ENCODE results near the gene GPX4.
A peak's percentile ranks its signal among the peaks of the same experiment; 100 is the strongest.

The GPX4 gene

DNA sequence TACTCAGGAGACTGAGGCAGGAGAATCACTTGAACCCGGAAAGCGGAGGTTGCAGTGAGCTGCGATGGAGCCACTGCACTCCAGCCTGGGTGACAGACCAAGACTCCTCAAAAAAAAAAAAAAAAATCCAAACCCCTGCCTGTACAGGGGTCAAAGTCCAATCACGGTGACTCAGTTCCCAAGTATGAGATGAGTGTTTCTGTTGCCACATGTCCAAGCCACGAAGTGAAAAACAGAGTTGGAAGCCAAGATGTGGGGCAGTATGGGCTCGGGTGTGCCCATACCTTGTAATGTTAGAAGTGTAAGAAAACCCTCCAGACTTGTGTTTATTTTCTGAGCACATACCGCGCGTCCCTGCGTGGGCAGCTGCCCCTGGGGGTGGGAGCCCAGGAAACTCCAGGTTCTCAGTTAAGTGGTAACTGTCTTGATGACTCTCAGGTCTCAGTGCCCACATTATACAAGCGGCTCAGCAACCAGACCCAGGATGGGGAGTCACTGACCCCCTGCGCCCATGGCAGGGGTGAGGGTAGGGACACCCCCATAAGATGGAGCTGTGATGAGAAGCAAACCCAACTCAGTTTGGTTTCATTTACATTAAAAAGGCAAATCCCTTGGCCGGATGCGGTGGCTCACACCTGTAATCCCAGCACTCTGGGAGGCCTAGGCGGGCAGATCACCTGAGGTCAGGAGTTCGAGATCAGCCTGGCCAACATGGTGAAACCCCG is 1.2 kb upstream of the GPX4 start:
- DNase-seq (ENCODE audit: low read depth) = peak; percentile 98

DNA sequence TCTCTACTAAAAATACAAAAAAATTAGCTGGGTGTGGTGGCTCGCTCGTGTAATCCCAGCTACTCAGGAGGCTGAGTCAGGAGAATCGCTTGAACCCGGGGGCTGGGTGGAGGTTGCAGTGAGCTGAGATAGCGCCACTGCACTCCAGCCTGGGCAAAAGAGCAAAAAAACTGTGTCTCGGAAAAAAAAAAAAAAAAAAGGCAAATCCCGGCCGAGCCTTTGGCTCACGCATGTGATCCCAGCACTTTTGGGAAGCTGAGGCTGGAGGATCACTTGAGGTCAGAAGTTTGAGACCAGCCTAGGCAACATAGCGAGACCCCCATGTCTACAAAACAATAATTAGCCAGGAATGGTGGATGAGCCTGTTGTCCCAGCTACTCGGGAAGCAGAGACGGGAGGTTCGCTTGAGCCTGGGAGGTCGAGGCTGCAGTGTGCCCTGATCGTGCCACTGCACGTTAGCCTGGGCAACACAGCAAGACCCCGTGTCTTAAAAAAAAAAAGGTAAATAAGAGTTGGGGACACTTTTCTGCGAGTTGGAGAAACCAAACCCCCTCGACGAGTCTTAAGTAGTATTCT is 574 bp upstream of the GPX4 start:
- no peak for DNase-seq (ENCODE audit: low read depth)

DNA sequence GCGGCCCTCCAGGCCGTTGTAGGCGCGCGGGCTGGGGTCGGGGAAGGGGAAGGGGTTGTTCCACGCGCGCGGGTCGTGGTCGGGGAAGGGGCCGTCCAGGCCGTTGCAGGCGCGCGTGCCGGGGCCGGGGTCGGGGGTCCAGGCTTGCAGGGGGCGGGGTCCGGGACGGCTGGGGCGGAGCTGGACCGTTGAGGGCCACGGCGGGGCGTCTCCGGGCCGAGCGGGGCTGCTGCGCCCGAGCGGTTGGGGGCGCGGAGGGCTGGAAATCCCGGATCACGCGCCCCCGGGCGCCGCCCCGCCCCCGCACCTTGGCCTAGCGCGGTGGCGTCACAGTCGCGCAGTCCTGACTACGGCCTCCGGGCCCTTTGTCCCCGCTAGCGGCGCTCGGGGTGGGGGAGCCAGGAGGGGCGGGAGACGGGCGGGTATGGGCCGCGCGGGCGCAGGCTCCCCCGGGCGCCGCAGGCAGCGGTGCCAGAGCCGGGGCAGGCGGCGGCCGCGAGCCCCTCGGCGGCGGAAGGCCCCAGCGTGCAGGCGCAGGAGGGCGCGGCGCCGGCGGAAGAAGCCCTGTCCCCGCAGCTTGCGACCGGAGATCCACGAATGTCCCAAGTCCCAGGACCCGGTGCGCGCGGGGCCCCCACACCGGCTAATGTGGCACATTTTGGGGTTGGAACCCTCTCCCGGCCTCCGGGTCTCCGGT is 665 bp downstream of the GPX4 start:
- no peak for DNase-seq (ENCODE audit: low read depth)

DNA sequence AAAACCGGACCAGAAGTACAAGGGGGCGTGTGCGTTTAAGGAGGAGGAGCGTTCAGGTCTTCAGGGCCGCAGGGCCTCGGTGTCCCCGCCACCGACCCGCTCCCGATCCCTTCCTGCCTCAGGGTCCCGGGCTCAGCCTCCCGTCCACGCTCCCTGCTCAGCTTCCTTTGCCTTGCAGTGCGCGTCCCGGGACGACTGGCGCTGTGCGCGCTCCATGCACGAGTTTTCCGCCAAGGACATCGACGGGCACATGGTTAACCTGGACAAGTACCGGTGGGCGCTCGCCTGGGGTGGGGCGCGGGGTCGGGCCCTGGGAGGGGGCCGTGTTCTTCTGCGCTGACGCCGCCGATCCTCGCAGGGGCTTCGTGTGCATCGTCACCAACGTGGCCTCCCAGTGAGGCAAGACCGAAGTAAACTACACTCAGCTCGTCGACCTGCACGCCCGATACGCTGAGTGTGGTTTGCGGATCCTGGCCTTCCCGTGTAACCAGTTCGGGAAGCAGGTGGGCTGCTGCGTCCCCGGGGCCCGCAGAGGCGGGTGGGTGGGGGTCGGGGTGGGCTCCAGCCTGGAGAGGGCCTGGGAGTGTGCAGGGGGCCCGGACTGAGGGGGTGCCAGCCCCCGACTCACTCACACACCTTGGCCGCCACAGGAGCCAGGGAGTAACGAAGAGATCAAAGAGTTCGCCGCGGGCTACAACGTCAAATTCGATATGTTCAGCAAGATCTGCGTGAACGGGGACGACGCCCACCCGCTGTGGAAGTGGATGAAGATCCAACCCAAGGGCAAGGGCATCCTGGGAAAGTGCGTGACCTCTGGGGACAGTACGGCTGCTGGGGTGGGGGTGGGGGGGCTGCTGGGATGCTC is 1.4 kb downstream of the GPX4 start:
- DNase-seq (ENCODE audit: low read depth) = no peak

DNA sequence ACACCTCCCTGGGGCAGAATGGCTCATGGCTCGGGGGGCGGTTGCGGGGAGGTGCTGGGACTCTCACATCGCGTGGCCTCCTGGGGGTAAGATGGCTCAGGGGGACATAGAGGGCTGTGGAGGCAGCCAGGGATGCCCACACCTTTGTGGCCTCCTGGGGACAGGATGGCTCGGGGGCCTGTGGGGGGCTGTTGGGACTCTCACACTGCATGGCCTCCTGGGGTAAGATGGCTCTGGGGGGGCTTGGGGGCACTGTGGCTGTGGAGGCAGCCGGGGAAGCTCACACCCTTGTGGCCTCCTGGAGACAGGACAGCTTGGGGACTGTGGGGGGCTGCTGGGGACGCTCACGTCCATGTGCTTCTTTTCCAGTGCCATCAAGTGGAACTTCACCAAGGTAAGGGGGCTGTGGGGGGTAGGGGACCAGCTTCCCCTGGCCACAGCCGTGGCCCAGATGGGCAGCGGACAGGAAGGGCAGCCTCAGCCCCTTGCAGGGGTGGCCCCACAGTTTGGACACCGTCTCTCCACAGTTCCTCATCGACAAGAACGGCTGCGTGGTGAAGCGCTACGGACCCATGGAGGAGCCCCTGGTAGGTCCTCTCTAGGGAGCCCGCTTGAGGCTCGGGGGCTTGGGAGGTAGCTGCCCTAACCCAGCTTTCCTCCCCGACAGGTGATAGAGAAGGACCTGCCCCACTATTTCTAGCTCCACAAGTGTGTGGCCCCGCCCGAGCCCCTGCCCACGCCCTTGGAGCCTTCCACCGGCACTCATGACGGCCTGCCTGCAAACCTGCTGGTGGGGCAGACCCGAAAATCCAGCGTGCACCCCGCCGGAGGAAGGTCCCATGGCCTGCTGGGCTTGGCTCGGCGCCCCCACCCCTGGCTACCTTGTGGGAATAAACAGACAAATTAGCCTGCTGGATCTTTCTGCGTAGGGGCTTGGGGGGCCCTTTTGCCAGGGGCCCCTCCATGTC is 2.4 kb downstream of the GPX4 start:
- DNase-seq (ENCODE audit: low read depth) = no peak

DNA sequence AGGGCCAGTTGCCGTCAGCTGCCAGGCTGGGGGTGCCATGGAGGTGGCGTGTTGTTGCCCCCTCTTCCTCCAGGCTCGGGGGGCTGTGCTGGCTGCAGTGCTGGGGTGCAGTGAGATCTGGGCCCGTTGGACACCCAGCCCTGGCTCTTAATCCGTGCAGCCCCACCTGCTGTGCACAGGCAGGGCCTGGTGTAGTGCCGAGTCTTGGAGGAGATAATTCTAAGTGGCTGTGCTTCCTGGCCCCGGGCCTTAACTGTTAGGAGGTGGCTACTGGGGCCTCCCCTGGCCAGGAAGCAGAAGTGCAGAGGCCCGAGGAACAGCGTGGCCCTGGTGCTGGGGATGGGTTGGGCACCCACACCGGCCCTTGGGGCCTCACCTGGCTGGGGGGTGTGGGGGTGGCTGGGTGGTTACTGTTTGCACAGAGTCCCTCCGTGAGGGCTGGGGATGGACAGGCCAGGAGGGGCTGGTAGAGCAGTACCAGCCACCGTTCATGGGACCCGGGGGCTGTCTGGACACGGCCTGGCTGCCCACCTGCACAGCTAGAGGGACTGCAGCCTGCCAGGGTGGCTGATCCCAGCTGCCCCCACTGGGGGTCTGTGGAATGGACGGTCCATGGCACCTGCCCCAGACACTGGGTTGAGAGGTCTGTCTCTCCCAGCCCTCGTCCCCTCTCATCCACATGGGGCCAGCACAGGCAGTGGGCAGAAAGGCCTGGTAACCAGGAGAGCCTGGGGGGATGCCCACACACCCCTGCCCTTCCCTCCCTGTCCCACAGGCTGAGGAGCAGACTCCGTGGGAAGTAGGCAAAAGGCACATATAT is 3.3 kb downstream of the GPX4 start:
- DNase-seq (ENCODE audit: low read depth) = no peak

DNA sequence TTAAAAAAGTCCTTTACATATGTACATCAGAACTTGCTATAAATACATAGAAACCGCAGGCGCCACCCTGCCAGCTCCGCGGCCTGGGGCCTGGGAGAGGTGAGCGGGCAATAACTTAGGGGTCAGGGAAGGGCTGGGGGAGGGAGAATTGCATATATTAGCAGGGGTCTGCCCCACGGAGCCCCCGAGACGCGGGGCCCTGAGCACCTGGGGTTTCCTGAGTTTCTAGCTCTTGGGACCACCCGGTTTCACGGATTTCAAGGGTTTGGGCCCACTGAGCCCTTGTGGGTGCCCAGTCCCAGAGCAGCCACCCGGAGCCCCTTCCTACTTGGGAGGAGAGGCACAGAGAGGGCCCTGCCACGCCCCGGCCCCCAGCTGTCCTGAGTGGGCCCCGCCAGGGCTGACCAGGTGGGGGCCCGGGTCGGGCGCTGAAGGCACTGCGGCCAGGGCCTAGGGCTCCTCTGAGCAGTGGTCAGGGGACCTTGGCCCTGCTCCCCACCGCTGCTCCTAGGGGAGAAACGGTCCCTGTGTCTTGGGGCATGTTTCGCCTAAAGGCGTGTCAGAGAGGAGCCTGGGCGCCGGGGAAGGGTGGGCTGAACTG is 4.0 kb downstream of the GPX4 start:
- DNase-seq (ENCODE audit: low read depth) = no peak

DNA sequence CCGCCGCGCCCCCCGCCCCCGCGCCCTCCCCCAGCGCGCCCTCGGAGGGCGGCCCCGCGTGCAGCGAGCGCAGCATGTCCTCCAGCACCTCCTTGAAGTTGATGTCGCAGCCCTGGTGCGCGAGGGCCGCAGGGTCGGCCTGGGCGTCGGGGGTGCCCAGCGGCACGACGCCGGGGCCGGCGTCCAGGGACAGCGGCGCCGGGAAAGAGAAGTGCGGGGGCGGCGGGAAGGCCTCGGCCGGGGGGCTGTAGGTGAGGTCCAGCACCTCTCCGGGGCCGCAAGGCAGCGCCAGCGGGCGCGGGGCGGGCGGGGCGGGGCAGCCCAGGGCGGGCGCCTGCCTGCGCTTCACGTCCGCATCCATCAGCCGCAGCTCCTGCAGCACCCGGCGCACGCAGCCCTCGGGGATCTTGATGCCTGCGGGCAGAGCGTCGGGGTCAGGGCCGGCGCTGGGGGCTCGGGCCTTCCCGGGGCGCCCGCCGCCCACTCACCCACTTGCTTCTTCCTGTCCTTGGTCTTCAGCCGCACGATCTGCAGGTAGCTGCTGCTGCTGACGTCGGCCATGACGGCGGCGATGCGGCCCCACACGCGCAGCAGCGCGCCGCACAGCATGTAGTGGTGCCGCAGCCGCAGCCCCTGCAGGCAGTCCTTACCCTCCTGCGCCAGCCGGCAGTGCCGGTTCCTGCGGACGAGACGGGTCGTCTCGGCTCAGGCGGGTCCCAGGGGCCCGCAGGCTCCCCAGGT is 4.7 kb downstream of the GPX4 start:
- no peak for DNase-seq (ENCODE audit: low read depth)

DNA sequence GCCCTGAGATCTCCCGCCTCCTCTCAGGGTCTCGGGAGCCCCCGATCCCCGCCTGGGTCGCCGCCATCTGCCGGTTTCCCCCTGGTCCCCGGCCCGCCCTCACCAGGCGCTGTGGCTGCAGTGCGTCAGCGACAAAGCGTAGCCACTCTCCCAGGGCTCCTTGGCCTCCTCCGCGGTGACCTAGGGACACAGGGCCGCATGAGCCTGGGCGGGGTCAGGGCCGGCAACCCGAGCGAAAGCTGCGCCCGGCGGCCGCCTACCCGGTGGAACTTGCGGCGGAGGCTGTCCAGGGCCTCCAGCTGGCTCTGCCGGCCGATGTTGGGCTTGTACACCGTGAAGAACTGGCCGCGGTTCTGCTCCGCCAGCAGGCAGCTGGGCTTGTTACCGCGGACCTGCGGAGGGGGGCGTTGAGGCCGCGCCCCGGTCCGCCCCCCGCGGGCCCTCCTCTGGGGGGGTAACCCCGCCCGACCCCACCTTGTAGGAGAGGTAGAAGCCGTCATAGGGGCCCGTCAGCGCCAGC is 5.3 kb downstream of the GPX4 start:
- DNase-seq (ENCODE audit: low read depth) = no peak

DNA sequence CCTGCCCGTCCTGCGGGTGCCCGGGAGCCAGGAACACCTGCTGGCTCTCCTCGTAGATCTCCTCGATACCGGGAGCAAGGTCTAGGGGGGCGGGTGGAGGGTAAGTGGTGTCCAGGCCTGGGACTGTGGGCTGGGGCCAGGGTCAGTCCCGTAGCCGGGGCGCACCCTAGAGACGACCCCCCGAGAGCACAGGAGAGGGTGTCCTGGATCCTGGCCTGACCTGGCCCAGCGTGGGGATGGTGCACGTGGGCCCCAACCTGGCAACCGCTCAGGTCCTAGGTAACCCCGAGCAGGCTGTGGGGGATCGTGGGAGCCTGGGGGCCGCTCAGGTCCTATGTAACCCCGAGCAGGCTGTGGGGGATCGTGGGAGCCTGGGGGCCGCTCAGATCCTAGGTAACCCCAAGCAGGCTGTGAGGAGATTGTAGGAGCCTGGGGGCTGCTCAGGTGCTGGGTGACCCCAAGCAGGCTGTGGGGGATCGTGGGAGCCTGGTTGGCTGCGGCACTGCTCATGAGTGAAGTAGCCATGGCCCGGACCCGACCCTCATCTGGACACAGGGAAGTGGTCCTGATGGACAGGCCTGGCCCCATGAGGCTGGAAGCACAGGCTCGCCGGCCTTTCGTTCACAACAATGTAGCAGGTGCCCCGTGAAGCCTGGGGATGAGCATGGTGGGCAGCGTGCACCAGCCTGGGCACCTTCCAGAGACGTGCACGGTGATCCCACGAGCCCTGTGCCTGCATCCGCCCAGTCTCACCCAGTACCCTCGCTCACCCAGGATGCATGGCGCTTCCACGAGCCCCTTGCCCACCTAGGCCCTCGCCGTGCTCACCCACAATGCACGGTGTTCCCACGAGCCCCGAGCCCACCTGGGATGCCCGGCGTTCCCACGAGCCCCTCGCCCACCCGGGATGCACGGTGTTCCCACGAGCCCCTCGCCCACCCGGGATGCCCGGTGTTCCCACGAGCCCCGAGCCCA is 6.2 kb downstream of the GPX4 start:
- no peak for DNase-seq (ENCODE audit: low read depth)

DNA sequence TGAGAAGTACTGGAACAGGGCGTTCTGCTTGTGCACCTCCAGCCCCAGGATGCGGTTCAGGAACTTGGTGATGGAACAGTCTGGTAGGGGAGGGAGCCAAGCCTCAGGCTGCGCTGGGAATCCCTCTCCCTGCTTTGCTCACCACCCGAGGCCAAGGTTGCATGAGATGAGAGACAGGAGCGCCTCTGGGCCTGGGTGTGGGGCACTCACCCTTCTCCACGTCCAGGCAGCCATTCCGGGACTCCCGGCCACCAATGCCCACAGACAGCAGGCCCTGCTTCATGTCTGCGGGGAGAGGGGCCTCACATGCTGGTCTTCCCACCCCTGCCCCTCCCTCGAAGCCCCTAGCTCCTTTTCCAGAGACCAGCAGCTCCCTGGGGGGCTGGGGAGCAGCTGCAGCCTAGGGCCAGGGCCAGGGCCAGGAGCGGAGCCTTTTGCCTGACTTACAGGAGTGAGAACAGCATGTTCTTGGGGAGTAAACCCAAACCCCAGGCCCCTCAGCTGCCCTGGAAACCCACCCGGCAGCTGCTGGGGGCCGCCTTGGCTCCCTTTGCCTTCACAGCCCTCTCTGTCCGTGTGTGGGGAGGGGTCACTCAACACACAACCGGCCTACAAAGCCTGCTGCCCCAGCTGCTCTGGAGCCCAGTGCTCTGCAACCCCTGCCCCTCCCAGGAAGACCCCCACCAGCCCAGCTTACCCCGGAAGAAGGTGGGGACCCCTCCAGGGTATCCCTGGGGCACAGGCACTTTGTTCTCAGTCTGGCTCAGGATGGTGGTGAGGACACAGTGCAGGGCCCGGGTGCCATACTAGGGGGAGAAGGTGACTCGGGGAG is 7.2 kb downstream of the GPX4 start:
- DNase-seq (ENCODE audit: low read depth) = no peak

DNA sequence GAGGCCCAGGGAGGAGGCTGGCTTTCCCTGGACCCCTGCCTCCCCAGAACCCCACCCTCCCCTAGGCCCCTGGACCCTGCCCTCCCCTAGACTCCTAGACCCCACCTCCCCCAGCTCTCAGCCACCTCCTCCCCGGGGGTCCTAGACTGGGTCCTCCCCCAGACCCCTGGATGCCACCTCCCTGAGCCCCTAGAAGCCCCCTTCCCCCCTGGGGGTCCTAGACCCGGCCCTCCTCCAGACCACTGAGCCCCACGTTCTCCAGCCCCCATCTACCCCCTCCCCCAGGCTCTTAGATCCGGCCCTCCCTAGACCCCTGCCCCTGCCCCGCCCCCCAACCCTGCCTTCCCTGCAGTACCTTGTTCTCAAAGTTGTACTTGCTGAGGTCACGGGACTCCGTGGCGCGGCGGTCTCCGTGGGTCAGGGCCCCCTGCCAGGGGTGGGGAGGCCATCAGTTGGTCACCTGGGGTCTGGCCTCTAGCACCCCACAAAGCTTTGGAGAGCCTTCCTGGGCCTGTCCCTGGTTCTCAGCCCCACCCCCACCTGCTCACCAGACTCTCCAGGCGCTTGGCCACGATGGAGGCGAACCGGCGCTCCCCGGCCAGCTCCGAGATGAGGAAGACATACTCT is 8.0 kb downstream of the GPX4 start:
- DNase-seq (ENCODE audit: low read depth) = no peak

DNA sequence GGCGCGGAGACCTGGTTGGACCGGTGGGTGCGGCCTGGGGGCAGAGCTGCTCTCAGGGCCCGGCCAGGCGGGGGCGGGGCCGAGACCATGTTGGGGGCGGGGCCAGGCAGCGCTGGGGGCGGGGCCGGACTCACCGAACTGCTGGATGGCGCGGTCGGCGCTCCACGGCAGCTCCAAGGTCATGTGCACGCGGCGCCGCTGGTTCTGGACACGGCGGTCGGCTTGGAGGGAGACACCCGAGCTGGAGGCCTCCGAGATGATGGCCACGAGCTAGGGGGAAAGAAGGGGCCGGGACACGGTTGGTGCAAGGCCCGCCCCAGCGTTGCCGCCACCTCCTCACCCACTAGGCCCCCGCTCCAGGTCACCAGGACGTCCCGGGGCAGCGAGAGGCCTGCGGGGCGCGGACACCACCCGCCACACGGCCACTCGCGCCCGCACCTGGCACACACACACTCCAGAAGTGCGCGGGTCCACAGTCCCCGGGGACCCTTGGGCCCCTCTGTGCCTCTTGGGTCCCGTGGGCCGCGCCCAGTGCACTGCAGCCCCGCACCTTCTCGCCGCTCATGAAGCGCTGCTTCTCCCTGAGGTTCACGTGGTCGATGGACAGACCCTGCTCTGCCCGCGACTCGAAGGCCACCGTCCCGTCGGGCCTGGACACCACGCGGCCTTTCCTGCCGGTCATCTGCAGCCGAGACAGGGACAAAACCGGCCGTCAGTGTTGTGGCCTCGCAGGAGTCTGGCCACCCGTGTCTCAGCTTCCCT is 8.7 kb downstream of the GPX4 start:
- DNase-seq (ENCODE audit: low read depth) = no peak

DNA sequence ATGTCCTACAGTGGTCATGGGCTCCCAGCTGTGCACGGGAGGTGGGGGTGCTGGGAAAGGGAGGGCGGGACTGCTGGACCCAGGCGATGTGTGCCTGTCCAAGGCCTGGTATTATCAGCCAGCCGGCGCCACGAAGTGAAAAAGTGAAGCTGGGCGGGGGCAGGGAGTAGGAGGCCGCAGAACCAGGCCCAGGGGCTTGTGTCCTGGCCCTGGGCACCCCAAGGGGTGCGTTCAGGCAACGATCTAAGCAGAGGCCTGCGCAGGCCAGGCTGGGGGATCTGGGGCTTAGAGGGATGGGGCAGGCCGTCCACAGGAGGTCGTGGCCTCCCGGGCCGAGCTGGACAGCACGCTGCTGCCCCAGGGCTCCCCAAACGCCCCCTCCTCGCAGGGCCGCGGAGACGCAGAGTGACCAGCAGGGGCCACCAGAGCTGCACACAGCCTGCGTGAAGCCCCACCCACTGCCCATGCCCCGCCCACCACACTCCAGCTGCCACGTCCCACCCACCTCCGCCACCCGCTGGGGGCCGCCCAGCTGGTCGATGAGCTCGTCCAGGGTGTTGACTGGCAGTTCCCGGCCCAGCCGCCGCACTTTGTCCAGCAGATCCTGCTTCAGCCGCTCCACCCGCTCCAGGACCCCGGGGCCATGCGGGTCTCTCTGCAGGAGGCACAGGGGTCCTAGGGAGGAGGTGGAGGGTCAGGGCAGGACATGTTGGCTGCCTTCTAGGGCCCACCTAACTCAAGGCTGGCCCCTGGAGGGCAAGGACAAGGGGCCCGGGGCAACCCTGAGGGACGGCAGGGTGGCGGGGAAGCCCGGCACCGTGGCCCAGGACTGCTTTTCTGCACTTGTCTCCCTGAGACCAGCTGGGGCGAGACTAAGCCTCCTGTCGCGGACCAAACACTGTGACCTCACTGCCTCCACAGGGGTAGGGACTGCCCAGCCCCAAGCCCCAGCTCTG is 9.5 kb downstream of the GPX4 start:
- DNase-seq (ENCODE audit: low read depth) = no peak
